ENCODE measurements around the gene PAX3.
"Not testable (repeated sequence)": the region's sequence is repeated elsewhere in the genome, so short reads cannot be mapped to it uniquely, and the experiment has no call there.

Gene PAX3

DNA sequence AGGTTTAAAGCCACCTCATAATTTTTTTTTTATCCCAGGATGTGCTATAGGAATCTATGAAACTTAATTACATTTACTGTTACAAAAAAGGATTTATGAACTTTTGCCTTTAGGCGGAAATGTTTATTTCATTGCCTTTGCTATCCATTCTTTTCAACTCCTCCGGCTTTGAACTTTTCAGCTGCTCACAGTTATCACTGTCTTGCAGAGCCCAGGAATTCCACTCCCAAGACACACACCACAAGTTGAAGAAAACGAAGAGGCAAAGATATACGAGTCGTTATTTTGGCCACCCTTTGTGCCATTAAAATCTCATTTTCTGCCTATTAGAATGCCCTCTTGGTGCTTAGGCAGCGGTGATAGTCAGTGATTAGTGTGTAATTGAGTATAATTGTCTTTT, 80.0 kb downstream of the PAX3 start:
- DNase-seq (ENCODE audit: low read depth in 1 of 2, low spot score in 1 of 2), result no peak

DNA sequence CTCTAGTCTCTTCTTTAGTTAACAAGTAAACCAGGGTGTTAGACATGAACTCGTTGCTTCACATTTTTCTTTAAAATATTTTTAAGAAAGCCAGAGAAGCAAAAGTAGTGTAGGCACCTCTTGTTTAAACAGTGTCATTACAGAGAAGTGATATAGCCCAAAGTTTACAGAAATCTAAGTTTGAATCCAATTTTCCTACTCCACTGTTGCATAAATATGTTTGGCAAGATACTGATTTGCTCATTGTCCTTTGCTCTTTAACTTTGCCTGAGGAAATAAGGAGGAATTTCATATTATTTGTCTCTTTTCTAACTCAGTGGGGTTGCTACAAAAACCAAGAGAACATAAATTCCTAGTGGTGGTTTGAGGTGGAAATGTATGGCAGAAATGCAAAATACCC, 81.1 kb downstream of the PAX3 start:
- DNase-seq (ENCODE audit: low read depth in 1 of 2, low spot score in 1 of 2), result no peak

DNA sequence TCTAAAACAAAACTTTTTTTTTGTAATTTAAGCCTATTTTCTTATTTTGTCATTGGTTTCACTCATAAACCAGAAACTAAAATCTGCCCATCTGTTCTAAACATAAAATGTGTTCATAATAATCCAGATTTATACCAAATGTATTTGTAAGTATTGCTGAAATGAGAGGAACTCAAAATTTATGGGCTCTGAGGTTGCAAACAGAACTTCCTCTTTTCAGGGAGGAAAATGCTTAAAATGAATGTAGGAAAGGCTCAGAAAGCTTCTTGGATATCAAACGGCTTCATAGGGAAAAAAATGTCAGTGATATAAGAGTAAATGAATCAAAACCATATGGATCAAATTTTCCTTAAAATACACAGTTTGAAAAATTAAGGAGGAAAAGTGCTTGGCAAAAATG, 83.9 kb downstream of the PAX3 start:
- no peak for DNase-seq (ENCODE audit: low read depth in 1 of 2, low spot score in 1 of 2)

DNA sequence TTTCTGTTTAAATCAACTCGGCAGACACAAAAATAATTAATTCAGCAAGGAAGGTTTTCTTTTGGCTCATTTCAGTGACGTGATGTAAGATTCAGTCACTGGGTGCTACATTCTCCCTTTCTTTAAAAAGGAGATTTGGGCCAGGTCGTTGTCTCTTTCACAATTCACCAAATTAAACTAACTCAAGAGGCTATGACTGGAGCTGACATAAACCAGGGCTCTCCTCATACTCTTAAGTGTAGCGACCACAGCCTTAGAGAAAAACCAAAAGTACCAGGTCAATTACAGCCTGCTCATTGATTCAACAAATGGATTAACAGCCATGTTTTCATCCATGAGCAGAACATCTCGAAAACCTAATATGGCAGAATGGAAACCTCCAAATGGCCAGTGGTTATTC, 85.7 kb downstream of the PAX3 start:
- DNase-seq (ENCODE audit: low read depth in 1 of 2, low spot score in 1 of 2), result no peak

GRCh38 chr2:222212571-222212970, 86.2 kb downstream of the PAX3 start:
- DNase-seq (ENCODE audit: low read depth in 1 of 2, low spot score in 1 of 2), result no peak

- DNase-seq (ENCODE audit: low read depth in 1 of 2, low spot score in 1 of 2), result no peak
Observed at GRCh38 chr2:222208010-222208690, 90.6 kb downstream of the PAX3 start.

DNA sequence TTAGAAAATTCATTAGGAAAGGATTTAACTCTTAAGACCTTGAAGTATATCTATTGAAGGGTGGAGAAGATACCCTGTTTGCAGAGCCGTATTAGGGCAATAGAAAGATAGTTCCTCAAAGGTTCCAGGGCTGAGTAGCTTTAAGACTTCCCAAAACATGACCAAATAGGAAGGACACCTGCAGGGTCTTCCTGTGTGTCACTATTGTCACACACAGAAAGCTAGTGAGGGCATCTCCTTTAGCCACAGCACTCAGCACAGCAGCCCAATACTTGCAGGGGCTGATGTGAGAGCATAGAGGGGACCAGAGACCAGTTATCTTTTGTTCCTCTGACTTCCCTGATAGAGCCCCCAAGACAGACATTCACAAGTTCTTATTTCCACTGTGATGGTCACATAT, 93.7 kb downstream of the PAX3 start:
- no peak for DNase-seq (ENCODE audit: low read depth in 1 of 2, low spot score in 1 of 2)

- DNase-seq (ENCODE audit: low read depth in 1 of 2, low spot score in 1 of 2), result no peak
Observed at GRCh38 chr2:222203041-222203440, 95.8 kb downstream of the PAX3 start.

GRCh38 chr2:222196159-222196558, 102.6 kb downstream of the PAX3 start:
- no peak for DNase-seq (ENCODE audit: low read depth in 1 of 2, low spot score in 1 of 2)

GRCh38 chr2:222194669-222195068, 104.1 kb downstream of the PAX3 start:
- DNase-seq (ENCODE audit: low read depth in 1 of 2, low spot score in 1 of 2), result no peak

DNA sequence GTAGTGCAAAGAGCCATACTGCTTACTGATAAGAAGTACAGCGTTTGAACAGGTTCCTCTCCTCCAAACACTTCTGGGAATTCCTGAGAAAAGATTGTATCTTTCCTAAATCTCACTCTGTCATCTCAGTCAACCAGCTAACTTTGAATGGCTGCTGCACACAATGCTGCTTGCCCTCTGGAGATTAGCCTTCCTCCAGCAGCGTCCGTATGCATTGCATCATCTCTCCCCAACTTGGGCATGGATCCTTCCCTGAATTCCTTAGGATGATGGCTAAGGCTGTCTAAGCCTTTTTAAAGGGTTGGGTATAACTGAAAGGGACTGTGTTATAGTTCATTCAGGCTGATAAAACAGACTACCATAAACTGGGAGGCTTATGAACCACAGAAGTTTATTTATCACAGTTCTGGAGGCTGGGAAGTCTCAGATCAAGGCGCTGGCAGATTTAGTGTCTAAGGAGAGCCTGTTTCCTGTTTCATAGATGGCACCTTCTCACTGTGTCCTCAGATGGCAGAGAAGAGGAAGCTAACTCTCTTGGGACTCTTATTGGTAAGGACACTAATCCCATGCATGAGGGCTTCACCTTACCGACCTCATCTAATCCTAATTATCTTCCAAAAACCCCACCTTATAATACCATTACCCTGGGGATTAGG, 105.3 kb downstream of the PAX3 start:
- DNase-seq (ENCODE audit: low read depth in 1 of 2, low spot score in 1 of 2), result no peak

DNA sequence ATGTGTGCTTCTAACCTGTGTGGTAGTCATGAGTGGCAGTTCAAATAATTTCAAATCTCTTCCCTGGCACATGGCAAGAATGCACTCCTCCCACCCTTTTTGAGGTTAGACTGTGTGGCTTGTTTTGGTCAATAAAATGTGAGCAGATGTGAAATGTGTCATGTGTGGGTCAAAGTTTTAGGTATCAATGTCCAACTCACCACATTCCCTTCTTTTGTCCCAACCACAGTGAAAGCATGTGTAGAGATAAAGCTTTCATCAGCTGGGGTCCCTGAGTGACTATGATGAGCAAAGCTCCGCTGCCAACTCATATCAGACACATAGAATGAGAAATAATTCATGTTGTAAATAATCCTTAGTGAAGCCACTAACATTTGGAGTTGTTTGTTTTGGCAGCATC, 118.2 kb downstream of the PAX3 start:
- DNase-seq (ENCODE audit: low read depth in 1 of 2, low spot score in 1 of 2), result no peak

GRCh38 chr2:222179592-222179991, 119.2 kb downstream of the PAX3 start:
- DNase-seq (ENCODE audit: low read depth in 1 of 2, low spot score in 1 of 2), result no peak

- DNase-seq (ENCODE audit: low read depth in 1 of 2, low spot score in 1 of 2), result no peak
Observed at GRCh38 chr2:222178450-222178849, 120.3 kb downstream of the PAX3 start.

DNA sequence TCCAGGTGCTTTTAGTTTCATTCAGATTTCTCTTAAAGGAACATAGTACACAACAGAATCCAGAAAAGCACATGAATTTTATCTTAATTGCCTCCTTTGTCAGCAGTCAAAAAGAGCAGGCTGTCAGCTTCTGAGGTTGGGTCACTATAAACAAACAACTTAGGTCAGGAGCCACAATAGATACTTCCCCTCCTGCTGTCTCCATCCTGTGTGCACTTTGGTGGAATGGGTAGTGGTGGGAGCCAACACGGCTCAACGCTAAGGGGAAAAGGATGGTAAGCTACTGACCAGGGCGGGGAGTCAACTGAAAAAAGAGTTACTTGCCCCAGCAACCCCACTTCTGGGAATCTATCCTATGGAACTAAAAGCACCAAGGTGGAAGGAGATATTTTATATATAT, 121.9 kb downstream of the PAX3 start:
- DNase-seq (ENCODE audit: low read depth in 1 of 2, low spot score in 1 of 2), result no peak

- no peak for DNase-seq (ENCODE audit: low read depth in 1 of 2, low spot score in 1 of 2)
Observed at GRCh38 chr2:222174450-222174849, 124.3 kb downstream of the PAX3 start.

GRCh38 chr2:222169346-222169745, 129.5 kb downstream of the PAX3 start:
- no peak for DNase-seq (ENCODE audit: low read depth in 1 of 2, low spot score in 1 of 2)

DNA sequence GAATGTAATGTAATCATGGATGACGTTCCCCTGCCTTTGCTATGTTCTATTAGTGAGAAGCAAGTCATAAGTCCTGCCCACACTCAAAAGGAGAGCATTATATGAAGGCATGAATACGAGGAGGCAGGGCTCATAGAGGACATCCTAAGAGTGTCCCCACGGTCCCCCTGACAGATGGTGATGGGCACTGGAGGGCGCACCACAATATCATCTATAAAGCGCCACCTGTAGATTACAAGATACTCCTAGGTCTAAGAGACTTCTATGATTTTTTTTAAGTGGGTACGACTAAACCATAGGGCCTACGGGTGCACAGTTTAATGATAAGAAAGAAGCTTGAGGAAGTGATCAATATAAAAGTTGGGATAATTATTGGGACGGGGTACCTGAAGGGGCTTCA, 131.0 kb downstream of the PAX3 start:
- DNase-seq (ENCODE audit: low read depth in 1 of 2, low spot score in 1 of 2), result no peak

DNA sequence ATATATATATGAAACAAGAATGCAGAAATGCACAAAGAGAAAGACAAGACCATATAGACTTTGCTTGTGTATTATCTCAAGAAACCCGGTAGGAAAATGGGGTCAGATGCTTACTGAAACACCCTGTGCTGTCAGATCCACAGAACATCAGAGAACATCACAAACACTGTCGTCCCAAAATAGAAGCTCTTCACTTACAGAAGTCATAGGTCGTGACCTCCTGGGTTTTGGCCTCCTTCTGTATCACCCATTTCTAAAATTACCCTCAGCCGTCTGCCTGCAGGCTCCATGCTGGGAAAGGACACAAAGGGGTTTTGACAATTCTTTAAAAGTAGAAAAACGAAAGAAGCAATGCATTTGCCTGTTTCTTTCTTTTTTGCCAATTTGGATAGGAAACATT, 137.9 kb downstream of the PAX3 start:
- DNase-seq (ENCODE audit: low read depth in 1 of 2, low spot score in 1 of 2), result no peak

DNA sequence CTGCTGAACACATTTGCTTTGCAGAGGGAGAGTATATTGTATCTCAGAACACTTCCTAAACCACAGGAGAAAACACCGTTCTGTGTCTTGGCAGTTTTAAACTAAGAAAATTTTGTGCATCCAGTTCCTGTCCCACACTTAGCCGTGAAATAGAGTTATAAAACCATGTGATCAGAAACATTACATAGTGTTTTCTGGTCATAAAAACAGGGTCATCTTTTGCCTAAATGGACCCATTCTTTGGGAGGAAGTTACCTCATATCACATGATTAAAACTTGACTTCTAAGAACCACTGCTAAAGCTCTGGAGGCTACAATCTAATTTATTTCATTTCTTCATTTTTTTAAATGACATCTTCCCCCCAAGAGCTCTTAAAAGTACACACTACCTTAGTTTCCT, 138.7 kb downstream of the PAX3 start:
- no peak for DNase-seq (ENCODE audit: low read depth in 1 of 2, low spot score in 1 of 2)

DNA sequence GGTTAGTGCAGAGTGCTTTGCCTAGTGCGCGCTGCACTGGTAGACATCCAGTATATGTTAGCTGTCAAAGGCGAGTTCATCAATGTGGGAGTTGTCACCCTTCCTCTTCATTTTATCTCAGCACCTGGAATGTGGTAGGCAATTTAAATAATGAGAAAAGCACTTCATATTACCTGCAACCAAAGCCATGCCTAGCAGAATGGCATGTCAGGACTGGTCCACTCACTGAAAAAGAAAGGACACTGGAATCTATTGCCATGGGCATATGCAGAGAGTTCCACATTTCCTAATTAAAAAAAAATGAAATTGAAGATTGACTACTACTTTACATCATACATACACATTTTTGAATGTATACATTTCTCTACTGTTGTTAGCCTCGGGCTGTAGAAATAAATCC, 139.6 kb downstream of the PAX3 start:
- no peak for DNase-seq (ENCODE audit: low read depth in 1 of 2, low spot score in 1 of 2)

DNA sequence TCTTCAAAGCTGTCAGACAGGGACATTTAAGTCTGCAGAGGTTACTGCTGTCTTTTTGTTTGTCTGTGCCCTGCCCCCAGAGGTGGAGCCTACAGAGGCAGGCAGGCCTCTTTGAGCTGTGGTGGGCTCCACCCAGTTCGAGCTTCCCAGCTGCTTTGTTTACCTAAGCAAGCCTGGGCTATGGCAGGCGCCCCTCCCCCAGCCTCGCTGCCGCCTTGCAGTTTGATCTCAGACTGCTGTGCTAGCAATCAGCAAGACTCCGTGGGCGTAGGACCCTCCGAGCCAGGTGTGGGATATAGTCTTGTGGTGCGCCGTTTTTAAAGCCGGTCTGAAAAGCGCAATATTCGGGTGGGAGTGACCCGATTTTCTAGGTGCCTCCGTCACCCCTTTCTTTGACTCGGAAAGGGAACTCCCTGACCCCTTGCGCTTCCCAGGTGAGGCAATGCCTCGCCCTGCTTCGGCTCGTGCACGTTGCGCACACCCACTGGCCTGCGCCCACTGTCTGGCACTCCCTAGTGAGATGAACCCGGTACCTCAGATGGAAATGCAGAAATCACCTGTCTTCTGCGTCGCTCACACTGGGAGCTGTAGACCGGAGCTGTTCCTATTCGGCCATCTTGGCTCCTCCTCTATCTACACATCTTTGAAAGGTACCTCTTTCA, 143.7 kb downstream of the PAX3 start:
- DNase-seq (ENCODE audit: low read depth in 1 of 2, low spot score in 1 of 2), result not testable (repeated sequence)

Measured in activated CD4-positive, alpha-beta T cell treated with anti-CD3 and anti-CD28 coated beads, Interleukin-2, amount 50 U/mL, for 24 hours (primary cell).